HCEC 1CT (cell line): Measurements from ENCODE around the gene SLC25A38.
A peak's percentile ranks its signal among the peaks of the same experiment; 100 is the strongest.
"Not testable (repeated sequence)": the region's sequence is repeated elsewhere in the genome, so short reads cannot be mapped to it uniquely, and the experiment has no call there.

ENCODE experiments used
- DNase-seq: peaks from one replicate; pipeline ENCODE4 v3.0.0-alpha.2; 2017

The SLC25A38 gene, protein sequence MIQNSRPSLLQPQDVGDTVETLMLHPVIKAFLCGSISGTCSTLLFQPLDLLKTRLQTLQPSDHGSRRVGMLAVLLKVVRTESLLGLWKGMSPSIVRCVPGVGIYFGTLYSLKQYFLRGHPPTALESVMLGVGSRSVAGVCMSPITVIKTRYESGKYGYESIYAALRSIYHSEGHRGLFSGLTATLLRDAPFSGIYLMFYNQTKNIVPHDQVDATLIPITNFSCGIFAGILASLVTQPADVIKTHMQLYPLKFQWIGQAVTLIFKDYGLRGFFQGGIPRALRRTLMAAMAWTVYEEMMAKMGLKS

DNA sequence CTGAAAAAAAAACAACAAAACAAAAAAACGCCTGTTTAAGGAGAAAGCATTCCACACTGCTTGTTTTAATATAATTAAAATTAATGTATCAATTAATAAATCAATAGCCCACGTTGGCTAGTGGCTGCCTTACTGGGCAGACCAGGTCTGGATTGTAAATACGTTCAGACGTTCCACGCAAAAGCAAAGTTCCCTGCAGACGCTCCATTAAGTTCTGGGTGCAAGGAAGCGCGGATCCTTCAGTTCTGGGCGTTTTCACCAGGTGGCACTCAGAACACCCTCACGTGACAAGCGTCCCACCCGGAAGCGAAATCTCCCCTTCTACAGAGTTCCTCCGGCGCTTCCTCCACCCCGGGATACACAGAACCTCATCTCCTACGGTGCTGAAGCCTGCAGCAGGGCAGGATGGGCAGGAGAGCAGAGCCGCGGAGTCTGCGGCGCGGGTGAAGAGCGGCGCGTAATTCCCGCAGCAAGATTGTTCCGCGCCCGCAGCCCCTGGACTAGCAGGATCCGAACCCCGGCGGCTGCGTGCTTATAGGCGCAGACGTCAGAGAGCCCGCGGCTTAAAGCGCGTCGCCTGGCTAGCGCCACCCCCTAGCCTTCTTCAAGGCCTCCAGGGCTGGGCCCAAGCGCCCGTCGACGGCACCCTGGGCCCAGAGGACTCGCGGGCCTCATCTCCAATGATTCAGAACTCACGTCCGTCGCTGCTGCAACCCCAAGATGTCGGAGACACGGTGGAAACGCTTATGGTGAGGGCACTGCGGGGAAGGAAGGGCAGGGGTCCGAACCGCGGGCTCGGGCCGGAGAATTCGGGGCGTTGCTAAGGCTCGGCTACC lies at the start of gene SLC25A38:
TSS of gene SLC25A38 (plus strand) at position 326 of the 836 bp plus-strand sequence. CDS start at position 681, 355 bp downstream.
- DNase-seq, result peak; percentile 85

DNA sequence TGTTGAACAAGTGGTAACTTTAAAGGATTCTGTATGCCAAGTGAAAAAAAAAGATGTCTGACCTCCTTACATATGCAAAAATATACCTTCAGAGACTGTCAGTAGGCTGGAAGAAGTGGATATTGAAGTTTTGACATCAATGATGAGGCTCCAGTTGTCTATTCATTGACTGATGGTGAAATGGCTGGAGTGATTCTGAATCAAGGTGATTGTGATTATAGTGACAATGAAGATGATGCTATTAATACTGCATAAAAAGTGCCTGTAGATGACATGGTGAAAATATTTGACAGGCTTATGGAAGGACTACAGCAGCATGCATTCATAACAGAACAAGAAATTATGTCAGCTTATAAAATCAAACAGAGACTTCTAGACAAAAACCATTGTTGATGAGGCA lies 49.6 kb upstream of the SLC25A38 start:
- DNase-seq, result no peak

DNA sequence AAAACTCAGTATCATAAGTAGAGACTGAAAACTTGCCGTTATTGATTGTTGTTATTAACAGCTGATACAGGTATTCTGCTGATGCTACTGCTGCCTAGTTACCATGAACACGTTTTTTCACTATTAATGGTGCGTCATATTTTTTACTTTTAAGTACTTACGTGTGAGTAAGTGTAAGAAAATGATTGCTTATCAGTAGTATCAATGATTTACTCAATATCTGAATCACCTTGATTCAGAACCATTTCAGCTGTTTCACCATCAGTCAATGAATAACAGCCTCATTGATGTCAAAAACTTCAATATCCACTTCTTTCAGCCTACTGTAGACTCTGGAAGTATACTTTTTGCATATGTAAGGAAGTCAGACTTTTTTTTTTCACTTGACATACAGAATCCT lies 49.0 kb upstream of the SLC25A38 start:
- DNase-seq, result no peak

DNA sequence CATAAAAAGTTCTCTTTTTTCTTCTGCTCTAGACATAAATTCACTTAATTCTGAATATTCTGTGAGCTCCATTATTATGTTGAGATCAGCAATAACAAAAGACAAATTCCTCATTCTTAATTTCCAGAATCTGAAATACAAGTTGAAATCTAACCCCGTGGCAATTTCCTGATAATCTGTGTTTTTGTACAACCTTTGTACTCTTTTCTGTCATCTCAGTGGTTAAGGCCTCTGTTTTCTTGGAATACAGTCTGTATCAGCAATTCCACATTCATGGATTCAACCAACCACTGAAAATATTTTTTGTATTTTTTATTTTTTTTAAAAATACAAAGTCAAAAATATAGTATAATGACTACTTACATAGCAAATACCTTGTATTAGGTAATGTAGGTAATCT lies 45.0 kb upstream of the SLC25A38 start:
- no peak for DNase-seq

DNA sequence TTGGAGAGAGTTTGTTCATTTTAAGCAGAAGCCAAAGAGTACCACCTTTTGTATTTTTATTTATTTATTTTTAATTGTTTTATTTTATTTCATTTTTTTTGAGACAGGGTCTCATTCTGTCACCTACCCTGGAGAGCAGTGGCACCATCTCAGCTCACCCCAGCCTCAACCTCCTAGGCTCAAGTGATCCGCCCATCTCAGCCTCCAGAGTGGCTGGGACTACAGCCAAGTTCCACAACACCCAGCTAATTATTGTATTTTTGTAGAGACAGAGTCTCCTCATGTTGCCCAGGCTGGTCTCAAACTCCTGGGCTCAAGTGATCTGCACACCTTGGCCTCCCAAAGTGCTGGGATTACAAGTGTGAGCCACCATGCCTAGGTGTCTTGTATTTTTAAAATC lies 44.1 kb upstream of the SLC25A38 start:
- no peak for DNase-seq

DNA sequence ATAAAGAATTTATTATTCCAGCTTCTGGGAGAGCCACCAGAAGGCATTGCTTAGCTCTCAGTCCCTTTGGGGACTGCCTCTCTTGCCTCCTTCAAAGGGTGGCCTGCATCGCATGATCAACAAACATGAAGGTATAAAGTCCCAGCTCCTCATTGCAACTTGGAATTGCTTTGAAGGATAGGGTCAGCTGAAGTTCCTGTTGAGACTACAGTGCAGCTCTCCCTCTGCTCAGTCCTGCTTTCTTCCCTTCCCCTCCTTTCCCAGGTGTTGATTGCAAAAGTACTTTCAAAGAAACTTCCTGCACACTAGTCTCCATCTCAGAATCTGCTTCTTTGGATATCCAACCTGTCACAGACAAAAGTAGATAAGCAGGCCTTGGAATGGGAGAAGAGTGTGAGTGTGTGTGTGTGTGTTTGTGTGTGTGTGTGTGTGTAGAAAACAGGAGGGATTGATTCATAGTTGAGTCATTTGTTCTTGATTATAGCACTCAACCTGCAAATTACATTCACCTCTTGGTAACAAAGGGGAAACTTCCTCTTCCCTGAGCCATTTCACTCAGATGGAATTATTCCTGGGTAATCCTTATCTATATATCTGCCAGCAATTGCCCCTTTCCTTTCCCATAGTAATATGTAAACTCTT lies 40.0 kb upstream of the SLC25A38 start:
- peak; percentile 25 for DNase-seq

DNA sequence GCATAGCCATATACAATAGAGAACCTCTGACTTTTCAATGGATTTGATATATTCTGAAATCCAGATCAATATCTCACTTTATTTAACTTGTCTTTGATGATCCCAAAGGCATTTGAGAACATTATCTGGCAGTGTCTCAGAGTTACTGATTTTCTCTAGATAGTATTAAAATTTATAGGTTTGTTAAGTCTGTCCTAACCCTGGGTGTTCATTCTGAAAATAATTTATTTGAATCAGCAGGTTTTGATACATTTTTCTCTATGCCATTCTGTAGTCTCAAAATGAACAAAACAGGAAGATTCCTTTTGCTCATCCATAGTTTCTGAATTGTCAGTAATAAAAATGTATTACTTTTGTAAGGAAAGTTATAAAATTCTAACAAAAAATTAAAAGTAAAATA lies 39.4 kb upstream of the SLC25A38 start:
- DNase-seq, result no peak

DNA sequence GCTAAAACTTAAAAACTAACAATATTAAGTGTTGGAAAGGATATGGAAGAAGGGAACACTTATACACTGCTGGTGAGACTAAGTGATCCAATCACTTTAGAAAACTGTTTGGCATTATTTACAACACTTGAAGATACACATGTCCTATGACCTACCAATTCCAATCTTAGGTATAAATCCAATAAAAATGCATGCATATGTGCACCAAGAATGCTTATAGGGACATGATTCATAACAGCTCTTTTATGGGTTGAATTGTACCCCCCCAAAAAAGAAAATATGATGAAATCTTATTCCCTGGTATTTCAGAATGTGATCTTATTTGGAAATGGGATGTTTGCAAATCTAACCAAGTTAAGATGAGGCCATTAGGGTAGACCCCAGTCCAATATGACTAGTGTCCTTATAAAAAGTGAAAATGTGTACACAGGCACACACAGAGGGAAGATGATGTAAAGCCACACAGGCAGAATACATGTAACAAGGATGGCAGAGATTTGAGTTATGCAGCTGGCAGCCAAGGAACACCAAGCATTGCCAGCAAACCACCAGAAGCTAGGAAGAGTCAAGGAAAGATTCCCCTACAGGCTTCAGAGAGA lies 38.3 kb upstream of the SLC25A38 start:
- DNase-seq, result peak; percentile 64

DNA sequence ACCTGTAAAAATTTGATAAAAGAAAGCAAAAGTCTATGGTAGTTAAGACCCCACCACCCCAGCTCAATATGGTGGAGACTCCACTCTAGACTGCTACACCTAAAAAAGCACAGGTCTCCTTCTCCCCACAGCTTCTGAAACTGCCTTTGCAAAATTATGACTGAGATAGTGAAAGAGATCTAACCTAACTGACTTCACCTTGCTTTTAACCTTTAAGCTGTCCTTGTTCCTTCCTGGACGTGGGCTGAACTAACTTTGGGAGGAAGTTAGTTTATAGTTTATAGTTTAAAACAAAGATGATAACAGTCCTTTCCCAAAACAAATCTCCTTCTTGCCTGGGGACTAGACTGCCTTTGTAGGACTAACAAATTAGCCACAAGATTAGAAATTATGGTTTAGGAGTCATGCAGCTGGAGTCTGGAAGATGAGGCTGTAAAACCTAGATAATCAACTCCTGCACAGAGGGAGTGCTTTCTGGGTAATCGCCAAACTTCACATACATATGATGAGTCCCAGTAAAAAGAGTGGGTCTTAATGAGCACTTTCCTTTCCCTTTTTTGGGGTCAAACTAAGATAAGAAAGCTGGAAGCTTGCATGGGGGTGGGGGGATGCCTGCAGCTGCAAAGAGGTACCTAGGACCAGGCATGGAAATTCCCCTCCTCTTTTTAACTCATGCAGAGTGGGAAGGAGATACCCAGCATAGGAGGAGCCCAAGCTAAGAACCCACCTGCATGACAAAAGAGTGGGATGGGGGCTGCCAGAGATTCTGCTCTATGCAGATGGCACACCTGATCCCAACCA lies 36.2 kb upstream of the SLC25A38 start:
- DNase-seq, result no peak

DNA sequence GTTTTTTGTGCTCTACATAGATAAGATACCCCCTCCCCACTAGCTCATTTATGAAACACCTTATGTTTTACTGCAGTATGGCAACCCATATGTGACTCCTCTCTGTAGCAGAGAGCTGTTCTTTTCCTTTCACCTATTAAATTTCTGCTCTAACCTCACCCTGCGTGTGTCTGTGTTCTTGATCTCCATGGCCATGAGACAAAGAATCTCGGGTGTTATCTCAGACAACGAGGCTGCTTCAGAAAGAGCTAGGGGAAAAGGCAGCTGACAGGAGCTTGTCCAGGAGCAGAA lies 35.6 kb upstream of the SLC25A38 start:
- DNase-seq, result no peak

DNA sequence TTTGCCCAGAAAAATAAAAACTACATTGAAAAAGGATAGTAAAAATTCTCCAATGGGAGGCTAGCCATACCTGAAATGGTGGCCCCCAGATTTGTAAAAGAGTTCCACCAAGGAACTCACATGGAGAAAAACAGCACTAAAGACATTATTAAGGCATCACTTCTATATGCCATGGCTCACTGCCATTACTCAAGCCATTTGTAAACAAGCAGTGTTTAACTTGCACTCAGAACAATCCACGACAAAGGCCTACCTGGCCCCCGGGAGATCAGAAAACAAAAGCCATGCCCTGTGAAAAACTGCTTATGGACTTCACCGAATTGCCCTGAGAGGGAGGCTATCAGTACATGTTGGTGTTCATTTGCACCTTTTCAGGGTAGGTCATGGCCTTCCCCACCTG lies 34.1 kb upstream of the SLC25A38 start:
- no peak for DNase-seq

DNA sequence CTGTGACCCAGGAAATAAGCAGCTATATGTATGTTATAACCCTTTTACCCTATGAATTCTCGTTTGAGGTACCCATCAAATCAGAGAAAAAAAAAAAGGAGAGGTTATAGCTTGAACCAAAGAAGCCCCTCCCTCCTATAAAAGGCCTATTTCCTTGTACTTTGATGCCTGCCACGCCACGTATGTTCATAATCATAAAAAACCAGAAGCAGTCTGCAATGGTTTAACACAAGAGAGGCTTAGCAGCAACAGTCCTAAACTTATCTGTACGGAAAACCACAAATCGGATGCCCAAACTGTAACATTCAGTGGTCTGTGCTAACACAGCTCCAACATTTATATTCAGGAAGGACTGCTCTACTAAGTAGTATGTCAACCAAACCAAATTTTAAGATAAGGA lies 32.5 kb upstream of the SLC25A38 start:
- no peak for DNase-seq

DNA sequence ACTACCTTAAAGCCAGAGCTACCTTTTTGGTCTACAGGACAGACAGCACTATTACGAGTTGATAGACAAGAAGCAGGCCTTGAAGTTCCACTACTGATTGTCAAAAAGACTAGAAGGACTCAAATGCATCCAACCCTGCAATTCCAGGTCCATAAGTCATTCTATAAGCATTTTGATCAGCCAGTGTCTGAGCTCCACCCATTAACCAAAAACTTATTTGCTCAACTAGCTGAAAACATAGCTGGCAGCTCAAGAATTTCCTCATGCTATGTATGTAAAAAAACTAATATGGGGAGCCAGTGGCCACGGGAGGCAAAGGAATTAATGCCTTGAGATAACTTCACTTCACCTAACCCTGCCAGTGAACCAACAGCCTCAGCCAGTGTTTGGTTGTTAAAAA lies 32.0 kb upstream of the SLC25A38 start:
- DNase-seq, result not testable (repeated sequence)

DNA sequence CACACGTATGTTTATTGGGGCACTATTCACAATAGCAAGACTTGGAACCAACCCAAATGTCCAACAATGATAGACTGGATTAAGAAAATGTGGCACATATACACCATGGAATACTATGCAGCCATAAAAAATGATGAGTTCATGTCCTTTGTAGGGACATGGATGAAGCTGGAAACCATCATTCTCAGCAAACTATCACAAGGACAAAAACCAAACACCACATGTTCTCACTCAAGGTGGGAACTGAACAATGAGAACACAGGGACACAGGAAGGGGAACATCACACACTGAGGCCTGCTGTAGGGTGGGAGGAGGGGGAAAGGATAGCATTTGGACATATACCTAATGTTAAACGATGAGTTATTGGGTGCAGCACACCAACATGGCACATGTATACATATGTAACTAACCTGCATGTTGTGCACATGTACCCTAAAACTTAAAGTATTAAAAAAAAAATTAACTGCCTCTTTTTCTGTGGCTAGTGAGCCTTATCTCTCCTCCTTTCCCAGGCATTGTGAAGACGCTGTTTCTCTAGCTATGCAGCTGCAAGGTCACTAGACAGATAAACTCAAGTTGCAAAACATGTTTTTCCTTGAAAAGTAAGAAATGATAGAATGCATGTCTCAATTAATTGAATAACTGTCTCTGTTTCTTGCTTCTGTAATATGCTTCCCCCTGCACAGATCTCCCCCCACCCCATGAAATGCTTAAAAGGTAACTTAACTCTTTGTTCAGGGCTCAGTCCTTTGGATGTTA lies 29.8 kb upstream of the SLC25A38 start:
- DNase-seq, result not testable (repeated sequence)

DNA sequence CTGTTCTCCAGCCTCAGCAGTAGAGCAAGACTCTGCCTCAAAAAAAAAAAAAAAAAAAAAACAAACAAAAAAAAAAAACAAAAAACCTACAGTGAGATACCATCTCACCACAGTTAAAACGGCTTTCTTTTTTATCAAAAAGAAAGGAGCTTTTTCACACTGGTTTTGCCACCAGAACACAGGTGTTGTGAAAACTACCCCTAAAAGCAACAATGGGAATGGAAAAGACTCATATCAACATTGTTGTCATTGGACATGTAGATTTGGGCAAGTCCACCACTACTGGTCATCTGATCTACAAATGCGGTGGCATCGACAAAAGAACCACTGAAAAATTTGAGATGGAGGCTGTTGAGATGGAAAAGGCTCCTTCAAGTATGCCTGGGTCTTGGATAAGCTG lies 24.8 kb upstream of the SLC25A38 start:
- DNase-seq, result no peak

DNA sequence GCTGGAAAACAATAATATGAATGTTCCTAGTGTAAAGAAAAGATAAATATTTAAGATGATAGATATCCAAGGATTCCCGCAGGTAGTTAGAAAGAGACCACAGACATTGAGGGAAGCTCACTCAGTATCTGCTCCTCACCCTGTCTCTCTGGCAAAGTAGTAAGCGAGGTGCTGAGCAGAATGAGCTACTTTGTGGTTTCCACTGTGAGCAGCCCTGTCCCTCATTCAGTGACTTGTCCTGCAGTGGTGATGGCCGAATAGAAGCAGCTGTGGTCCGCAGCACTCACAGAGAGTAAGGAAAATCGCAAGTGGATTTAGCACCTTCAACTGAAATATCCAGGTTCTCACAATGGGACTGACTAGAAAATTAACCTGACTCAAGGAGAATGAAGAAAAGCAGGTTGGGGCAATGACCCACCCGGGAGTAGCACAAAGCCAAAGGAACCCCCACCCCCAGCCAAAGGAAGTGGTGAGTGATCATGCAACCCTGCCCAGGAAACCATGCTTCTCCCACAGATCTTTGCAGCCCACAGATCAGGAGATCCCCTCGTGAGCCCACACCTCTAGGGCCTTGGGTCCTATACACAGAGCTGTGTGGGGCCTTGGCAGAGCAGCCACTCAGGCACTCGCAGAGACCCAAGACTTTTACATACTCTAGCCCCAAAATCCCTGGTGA lies 21.8 kb upstream of the SLC25A38 start:
- DNase-seq, result no peak

DNA sequence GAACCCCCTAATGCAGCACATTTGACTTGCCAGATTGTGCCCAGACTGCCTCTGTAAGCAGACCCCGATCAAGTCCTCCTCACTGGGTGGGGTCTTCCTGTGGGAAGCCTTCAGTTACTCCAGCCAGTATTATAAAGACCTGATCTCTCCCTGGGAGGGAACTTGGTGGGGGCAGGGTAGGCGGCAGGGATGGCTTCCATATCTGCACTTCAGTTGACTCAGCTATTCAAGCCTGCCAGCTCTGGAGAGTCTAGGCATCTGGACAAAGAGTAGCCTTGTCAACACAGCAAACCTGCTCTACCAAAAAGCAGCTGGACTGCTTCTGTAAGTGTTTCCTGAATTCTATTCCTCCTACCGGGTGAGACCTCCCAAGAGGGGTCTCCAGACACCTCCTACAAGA lies 21.0 kb upstream of the SLC25A38 start:
- DNase-seq, result no peak

DNA sequence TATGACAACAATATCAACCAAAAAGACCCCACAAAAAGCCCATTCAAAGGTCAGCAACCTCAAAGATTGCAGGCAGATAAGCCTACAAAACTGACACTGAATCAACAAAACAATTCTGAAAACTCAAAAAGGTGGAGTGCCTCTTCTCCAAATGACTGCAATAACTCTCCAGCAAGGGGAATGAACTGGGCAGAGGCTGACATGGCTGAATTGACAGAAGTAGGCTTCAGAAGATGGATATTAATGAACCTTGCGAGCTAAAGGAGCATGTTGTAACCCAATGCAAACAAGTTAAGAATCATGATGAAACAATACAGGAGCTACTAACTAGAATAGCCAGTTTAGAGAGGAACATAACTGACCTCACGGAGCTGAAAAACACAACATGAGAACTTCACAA lies 20.4 kb upstream of the SLC25A38 start:
- no peak for DNase-seq

DNA sequence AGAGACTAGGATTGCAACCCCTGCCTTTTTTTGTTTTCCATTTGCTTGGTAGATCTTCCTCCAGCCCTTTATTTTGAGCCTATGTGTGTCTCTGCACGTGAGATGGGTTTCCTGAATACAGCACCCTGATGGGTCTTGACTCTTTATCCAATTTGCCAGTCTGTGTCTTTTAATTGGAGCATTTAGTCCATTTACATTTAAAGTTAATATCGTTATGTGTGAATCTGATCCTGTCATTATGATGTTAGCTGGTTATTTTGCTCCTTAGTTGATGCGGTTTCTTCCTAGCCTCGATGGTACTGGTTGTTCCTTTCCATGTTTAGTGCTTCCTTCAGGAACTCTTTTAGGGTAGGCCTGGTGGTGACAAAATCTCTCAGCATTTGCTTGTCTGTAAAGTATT lies 12.7 kb upstream of the SLC25A38 start:
- DNase-seq, result not testable (repeated sequence)

DNA sequence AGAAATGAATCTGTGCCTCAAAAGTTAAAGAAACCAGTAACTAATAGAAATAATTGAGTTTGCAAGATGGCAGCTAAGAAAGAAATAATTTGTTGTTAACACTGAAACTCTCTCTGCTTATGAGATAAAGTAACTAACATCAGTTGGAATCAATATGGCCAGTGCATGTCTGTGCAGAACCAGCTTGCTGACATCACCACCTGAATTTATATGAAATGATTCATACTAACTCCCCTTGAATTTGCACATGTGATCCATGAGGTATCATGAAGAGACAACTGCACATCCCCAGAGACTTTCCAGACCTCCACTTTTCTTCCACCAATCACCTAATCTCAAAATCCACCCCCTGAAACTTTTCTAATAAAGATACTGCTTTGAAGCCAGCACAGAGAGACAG lies 10.3 kb upstream of the SLC25A38 start:
- DNase-seq, result no peak

DNA sequence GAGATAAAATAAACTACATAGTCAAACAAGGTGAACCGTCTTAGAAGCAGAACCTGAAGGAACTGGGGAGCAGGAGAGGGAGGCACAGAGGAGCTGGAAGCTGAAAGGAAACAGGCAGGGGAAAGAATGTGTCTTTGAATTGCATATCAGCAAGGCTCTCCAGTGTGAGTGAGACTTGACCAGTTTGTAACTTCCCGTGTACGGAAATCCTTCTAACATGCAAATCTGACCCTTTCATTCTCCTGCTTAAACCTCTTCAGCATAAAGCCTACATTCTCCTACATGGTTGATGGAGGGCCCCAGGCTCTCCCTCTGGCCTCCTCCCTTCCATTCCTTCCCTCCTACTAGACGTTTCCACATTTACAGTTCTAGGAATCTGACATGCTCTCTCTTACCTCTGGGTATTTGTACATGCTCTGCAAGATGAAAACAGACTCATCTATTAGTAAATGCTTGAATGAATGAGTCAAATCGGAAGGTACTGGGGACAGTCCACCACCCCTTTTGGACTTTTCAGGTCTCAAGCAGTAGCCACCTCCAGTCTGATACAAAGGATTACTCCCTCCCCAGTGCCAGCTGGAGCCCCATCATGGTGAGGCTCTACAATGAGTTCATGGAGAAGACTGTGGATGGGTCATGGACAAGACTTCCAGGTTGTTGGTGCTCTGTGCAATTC lies 6.1 kb upstream of the SLC25A38 start:
- DNase-seq, result no peak
